Choroid plexus epithelial cell (primary cell): ENCODE results near the gene GIGYF2.

ENCODE experiments used
- DNase-seq: peaks from one replicate; pipeline ENCODE4 v3.0.0-alpha.2; 2010; ENCODE audit warnings: low read depth
- H3K4me3 ChIP-seq: 2 replicates; pipeline ENCODE4 v1.5.1; 2011; ENCODE audit warnings: low read depth, mild to moderate bottlenecking, control low read depth, low read length, moderate library complexity
- CTCF ChIP-seq: conservative IDR thresholded peaks from 2 replicates; pipeline ENCODE4 v1.5.1; 2011; ENCODE audit warnings: low read depth, mild to moderate bottlenecking, control low read depth, inconsistent platforms, low read length, moderate library complexity

Gene GIGYF2

DNA sequence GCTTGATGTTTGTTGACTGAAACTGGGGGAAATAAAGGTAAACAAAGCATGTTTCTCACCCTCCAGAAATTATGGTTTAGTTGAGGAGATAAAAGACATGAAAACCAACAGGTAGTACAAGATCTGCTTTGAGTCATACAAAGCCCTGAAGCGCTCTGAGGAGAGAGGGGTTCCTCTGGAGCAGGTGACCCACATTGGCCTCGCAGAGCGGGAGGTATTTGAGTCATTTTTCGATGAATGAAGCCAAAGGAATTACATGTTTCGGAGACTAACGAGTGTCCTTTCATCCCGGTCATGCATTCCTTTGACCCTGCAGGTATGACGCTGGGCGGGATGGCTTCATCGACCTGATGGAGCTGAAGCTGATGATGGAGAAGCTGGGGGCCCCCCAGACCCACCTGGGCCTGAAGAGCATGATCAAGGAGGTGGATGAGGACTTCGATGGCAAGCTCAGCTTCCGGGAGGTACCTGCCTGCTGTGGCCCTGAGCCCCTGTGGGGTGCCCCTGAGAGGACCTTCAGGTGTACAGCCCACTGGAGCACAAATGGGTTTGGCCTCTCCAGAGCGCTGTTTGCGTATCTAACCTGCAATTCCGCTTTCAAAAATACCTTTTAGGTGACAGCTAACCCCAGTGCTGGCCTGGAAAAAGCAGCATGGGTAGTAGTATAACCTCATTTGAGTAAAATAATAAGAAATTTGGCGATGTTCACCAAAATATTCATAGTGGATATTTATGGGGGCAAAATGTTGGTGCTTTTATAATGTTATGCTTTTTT is 34.5 kb upstream of the GIGYF2 start:
- DNase-seq: no peak
- no peak overlapping the region for H3K4me3 ChIP-seq
- no peak for TF ChIP-seq CTCF

GRCh38 chr2:232666051-232666805 is 30.9 kb upstream of the GIGYF2 start:
- DNase-seq: no peak
- TF ChIP-seq CTCF: no peak
- no peak overlapping the region for H3K4me3 ChIP-seq

GRCh38 chr2:232667989-232668583 is 29.0 kb upstream of the GIGYF2 start:
- DNase-seq: no peak
- no peak for TF ChIP-seq CTCF
- no peak overlapping the region for H3K4me3 ChIP-seq

GRCh38 chr2:232668805-232669444 is 28.2 kb upstream of the GIGYF2 start:
- DNase-seq: peak; percentile 71
- TF ChIP-seq CTCF: peak; percentile 87
- no peak overlapping the region for H3K4me3 ChIP-seq

- no peak for TF ChIP-seq CTCF
- no peak for DNase-seq
- H3K4me3 ChIP-seq: no peak overlapping the region
Observed at GRCh38 chr2:232672588-232672987, 24.5 kb upstream of the GIGYF2 start.

- TF ChIP-seq CTCF: no peak
- no peak overlapping the region for H3K4me3 ChIP-seq
- DNase-seq: no peak
Observed at GRCh38 chr2:232674491-232674890, 22.6 kb upstream of the GIGYF2 start.
